NCI-H460 (cell line): Measurements from ENCODE around the gene ATP6V1G3. TPM values are rescaled to one million over a fixed set of nuclear protein-coding genes. Genes with fewer than 3 reads are reported as not detected.
"Not testable (repeated sequence)": the region's sequence is repeated elsewhere in the genome, so short reads cannot be mapped to it uniquely, and the experiment has no call there.

ENCODE experiments used
- DNase-seq: peaks from one replicate; pipeline ENCODE4 v3.0.0-alpha.2; 2016; ENCODE audit warnings: low read depth; ENCODE audit errors: extremely low read depth
- total RNA-seq: library from RNA; depleted of rRNA; stranded (reverse); fragments of >200 nt; shearing (Covaris generic); gene quantifications from 2 replicates; pipeline ENCODE4 v1.2.3, GENCODE V29; 2014

ATP6V1G3 gene
- total RNA-seq, 1 experiment from 2014 or later: not detected

- no peak for DNase-seq
Measured at GRCh38 chr1:198543670-198544260, 3.3 kb upstream of the ATP6V1G3 start.

- DNase-seq: no peak
Measured at GRCh38 chr1:198542632-198543031, 2.2 kb upstream of the ATP6V1G3 start.

GRCh38 chr1:198541737-198542136, 1.3 kb upstream of the ATP6V1G3 start:
- DNase-seq: no peak

DNA sequence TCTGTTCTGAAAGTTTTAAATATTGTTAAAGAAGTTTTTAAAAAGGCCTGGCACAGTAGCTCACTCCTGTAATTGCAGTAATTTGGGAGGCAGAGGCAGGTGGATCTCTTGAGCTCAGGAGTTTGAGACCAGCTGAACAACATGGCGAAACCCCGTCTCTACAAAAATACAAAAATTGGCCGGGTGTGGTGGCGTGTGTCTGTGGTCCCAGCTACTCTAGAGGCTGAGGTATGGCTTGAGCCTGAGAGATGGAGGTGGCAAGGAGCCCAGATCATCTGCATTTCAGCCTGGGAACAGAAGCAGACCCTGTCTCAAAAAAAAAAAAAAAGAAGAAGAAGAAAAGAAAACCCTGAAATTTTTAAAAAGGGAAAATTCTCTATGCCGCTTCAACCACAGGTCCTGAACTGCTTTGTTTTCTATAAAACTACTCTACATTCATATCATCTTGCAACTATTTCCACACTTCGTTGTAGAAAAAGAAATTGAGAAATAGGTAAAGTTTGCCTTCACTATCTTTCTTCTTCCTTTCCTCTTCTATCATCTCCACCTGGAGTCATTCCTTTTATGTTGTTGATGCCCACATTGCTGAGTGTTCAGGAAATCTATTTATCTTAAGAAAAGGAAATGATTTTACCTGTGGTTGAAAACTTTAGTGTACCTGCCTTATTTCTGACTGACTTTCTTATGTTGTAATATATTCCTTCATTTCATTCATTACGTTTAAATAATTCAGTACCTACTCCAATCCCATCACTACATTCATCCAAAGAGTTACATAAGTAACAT, 1.7 kb downstream of the ATP6V1G3 start:
- DNase-seq: no peak

GRCh38 chr1:198535631-198536030, 4.8 kb downstream of the ATP6V1G3 start:
- no peak for DNase-seq

GRCh38 chr1:198534548-198535418, 5.7 kb downstream of the ATP6V1G3 start:
- no peak for DNase-seq

DNA sequence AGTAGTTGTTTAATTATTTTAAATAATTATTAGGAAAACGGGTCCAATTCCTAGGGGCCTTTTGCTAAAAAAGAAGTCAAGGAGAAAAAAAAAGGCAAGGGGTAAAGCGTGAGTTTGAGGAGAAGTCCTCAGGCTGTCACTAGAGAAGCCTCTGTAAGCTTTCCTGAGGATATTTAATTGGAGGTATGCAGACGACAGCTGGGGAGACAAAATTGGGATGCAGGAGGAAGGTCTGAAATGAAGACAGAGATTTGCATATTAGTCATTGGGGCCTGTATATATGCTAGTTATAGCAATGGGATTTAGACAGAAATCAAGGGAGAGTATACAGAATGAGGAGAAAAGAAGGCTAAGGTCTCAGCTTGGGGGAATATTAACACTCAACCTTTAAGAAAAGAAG, 8.6 kb downstream of the ATP6V1G3 start:
- DNase-seq: no peak

DNA sequence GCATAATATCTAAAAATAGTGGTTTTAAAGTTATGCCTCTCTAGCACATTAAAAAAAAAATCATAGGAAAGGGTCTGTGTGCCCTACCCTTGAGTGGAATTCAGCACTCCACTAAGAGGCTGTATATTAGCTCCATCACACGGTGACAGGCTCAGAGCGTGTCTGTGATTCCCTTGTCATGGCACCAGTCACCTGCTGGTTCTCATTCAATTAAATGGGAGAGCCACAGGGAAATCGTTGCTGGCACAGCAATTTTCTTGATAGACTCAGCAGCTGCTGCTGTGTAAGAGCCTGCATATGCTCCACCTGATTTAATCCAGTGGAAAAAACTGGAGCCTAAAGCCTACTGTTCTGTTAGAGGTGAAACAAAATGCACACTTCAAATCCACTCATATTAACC, 9.5 kb downstream of the ATP6V1G3 start:
- DNase-seq: no peak

- no peak for DNase-seq
Measured at GRCh38 chr1:198529414-198529813, 11.1 kb downstream of the ATP6V1G3 start.

- DNase-seq: no peak
Measured at GRCh38 chr1:198528364-198528763, 12.1 kb downstream of the ATP6V1G3 start.

GRCh38 chr1:198524556-198524955, 15.9 kb downstream of the ATP6V1G3 start:
- no peak for DNase-seq

GRCh38 chr1:198524127-198524526, 16.4 kb downstream of the ATP6V1G3 start:
- DNase-seq: not testable (repeated sequence)

GRCh38 chr1:198523182-198523950, 17.1 kb downstream of the ATP6V1G3 start:
- no peak for DNase-seq

GRCh38 chr1:198520524-198521254, 19.8 kb downstream of the ATP6V1G3 start:
- DNase-seq: no peak

DNA sequence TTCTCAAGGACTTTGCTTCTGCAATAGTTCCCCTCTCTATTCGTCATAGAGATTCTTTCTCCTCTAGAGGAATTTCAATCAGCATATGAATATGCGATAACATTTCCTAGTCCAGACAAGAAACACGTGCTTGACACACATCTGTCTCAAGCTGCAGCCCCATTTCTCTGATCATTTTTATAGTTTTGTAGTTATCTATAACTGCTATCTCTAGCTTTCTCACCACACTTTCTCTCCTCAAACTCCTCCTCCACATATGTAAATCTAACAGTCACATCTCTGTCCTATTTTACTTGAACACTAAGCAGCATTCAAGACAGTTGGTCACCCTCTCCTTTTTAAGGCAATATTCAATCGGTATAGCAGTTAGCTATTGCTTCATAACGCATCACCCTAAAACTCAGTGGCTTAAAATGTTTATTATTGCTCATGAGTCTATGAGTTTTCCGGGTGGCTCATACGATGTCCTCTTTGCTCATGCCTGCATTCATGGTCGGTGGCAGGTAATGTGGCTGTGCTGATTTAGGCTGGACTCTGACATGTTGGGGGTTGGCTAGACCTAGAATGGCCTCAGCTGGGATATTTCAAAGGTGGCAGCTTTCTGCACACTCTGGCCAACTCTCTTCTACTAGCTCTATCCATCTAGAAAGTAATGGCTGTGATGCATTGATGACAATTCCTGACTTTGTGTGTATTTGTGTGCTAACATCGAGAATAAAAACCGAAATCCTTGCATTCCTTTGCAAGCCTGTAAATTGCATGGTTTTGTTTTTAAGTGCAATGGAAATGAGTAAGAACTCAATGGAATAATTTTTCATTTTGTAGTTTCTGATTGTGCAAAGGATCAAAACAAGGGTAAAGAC, 20.6 kb downstream of the ATP6V1G3 start:
- DNase-seq: no peak

DNA sequence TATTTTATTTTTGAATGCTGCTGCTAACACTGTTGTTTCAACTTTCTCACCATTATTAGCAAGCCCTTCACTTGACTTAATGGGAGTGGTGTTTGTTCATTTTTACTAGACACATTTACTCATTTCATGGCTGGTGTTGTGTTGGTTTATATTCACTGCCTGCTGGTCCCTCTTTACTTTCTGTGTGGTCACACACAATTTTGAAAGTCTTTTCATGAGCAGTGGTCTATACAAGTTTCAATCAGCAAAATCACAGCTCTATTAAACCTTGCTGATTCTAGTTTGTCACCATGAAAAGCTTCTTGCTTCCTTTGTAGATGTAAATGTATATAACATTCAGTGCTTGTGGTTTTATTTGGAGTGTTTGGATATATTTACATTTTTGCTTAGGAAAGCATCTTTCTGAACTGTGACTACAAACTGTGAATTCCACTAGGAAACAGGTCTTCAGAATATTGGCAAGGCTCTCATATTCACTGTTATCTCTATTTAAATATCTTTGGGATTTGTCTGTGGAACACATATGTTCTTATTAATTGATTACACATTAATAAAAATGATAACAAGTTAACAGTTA, 22.8 kb downstream of the ATP6V1G3 start:
- DNase-seq: no peak

DNA sequence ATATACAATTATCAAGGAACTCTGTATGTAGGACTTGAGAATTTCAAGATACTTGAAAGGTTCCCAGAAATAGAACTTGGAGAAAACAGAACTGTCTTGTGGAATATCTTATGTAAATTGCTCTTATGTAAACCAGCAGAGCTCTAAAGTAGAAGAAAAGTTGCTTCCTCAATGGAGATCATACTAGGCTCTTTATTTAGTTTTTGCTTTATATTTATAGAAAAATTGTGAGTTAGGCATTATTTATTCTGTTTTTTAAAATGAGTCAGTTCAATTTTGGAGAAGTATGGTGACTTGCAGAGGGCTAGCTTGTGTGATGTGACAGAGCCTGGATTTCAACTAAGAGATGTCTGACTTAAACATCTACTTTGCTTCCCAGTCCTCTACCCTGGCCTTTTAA, 40.4 kb downstream of the ATP6V1G3 start:
- no peak for DNase-seq

DNA sequence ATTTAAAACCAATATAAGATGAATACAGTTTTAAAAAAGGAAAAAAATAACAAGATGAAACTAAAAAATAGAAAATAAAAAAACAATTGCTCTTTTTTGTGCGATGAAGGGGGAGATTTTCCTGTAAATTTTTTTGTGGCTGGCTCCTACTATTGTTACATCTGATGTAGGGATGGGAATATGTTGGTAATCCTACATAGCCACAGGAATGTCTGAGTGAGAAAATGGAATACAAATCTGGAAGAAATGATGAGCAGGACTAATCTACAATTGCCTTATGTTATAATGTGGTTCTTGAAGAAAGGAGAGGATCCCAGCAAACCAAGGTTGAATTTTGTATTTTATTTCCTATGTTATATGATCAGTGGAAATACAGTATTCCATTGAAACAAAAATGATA, 40.9 kb downstream of the ATP6V1G3 start:
- DNase-seq: no peak

DNA sequence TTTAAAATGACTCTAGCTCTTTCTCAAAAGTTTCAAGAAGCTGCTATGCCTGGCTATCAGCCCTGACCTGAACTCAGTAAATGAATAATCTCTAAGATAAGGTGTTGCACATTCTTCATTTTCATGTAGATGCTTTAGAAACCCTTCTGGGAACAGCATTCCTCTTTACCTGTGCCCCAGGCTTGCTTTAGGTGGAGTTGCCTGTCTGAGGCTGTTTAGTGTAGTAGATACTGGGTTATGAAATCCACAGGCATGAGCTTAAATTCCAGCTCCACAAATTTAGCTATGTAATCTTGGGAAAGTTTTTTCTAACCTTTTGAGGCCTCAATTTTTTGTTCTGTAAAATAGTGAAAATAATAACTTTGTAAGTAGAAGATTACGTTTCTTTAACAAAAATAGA, 41.6 kb downstream of the ATP6V1G3 start:
- DNase-seq: no peak
